ENCODE measurements around the gene ZNF226.
"Not testable (repeated sequence)": the region's sequence is repeated elsewhere in the genome, so short reads cannot be mapped to it uniquely, and the experiment has no call there.

Gene ZNF226

DNA sequence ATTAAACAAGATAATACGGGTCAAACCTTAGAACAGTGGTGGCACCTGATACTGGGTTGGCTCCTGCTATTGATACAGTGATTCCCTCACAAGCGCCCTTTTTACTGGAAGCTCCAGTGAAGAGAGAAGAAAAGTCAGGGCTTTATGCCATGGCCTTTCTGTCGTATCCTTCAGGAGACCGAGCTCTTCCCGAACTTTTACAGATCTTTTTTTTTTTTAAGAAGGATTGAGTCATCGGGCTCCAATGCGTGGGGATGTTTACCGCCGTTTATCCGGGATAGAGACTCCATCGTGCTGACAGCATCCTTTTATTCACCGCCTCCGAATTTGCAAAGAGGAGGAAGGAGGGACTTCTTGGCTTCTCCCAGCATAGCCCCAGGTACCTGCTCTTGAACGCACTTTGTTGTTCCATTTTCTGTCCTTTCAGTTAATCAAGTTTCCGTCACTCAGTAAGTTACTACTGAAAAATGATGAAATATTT lies 48.0 kb downstream of the ZNF226 start:
- peak; percentile 41 for DNase-seq

DNA sequence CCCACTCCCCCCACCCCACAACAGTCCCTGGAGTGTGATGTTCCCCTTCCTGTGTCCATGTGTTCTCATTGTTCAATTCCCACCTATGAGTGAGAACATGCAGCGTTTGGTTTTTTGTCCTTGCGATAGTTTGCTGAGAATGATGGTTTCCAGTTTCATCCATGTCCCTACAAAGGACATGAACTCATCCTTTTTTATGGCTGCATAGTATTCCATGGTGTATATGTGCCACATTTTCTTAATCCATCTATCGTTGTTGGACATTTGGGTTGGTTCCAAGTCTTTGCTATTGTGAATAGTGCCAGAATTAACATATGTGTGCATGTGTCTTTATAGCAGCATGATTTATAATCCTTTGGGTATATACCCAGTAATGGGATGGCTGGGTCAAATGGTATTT lies 55.0 kb downstream of the ZNF226 start:
- DNase-seq = not testable (repeated sequence)

DNA sequence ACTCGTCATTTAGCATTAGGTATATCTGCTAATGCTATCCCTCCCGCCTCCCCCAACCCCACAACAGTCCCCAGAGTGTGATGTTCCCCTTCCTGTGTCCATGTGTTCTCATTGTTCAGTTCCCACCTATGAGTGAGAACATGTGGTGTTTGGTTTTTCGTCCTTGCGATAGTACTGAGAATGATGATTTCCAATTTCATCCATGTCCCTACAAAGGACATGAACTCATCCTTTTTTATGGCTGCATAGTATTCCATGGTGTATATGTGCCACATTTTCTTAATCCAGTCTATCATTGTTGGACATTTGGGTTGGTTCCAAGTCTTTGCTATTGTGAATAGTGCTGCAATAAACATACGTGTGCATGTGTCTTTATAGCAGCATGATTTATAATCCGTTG lies 55.9 kb downstream of the ZNF226 start:
- DNase-seq = not testable (repeated sequence)

DNA sequence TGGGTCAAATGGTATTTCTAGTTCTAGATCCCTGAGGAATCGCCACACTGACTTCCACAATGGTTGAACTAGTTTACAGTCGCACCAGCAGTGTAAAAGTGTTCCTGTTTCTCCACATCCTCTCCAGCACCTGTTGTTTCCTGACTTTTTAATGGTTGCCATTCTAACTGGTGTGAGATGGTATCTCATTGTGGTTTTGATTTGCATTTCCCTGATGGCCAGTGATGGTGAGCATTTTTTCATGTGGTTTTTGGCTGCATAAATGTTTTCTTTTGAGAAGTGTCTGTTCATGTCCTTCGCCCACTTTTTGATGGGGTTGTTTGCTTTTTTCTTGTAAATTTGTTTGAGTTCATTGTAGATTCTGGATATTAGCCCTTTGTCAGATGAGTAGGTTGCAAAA lies 56.4 kb downstream of the ZNF226 start:
- DNase-seq = not testable (repeated sequence)
